SU-DHL-6 (cell line): ENCODE measurements around the gene LLGL2.

ENCODE experiments used
- H2AFZ ChIP-seq: fragments of 200-600 bp; sonication (generic); 2 replicates; pipeline ENCODE4 v1.6.1; 2014; ENCODE audit warnings: low read depth, mild to moderate bottlenecking, moderate library complexity, mixed read lengths, antibody characterized with exemption, low read length; ENCODE audit not compliant: severe bottlenecking
- H3F3A ChIP-seq: fragments of 200-600 bp; shearing (Covaris generic); 2 replicates; pipeline ENCODE4 v1.6.0; 2016; ENCODE audit warnings: antibody characterized with exemption, mild to moderate bottlenecking; ENCODE audit not compliant: insufficient read depth
- H3K27ac ChIP-seq: fragments of 200-600 bp; sonication (generic); 2 replicates; pipeline ENCODE4 v1.5.1; 2016; ENCODE audit warnings: low read depth, mild to moderate bottlenecking, low read length, moderate library complexity, mixed read lengths
- H3K27me3 ChIP-seq: fragments of 200-600 bp; sonication (generic), shearing (Covaris generic); 2 replicates; pipeline ENCODE4 v1.6.0; 2014; ENCODE audit warnings: mild to moderate bottlenecking, low read length
- H3K36me3 ChIP-seq: fragments of 200-600 bp; sonication (generic); 2 replicates; pipeline ENCODE4 v1.6.1; 2014; ENCODE audit warnings: mild to moderate bottlenecking, low read length, mixed read lengths
- H3K4me2 ChIP-seq: fragments of 300-600, 200-600 bp; shearing (Covaris generic), sonication (generic); 2 replicates; pipeline ENCODE4 v1.6.0; 2014; ENCODE audit warnings: low read length, low read depth, mild to moderate bottlenecking; ENCODE audit not compliant: poor library complexity, severe bottlenecking
- H3K4me3 ChIP-seq: fragments of 200-600 bp; sonication (generic); 2 replicates; pipeline ENCODE4 v1.5.1; 2014; ENCODE audit warnings: antibody characterized with exemption, low read length, mild to moderate bottlenecking, mixed read lengths; ENCODE audit not compliant: insufficient read depth, poor library complexity, severe bottlenecking
- H3K79me2 ChIP-seq: fragments of 200-600 bp; sonication (generic); 2 replicates; pipeline ENCODE4 v1.6.1; 2014; ENCODE audit warnings: mild to moderate bottlenecking, low read length, moderate library complexity; ENCODE audit not compliant: insufficient read depth
- H3K9ac ChIP-seq: fragments of 200-600 bp; sonication (generic); 2 replicates; pipeline ENCODE4 v1.7.0; 2014; ENCODE audit warnings: mild to moderate bottlenecking, low read length
- H3K9me2 ChIP-seq: fragments of 200-600 bp; sonication (generic); replicated peaks from 2 replicates; pipeline ENCODE4 v1.6.1; 2014; ENCODE audit warnings: low read length; ENCODE audit not compliant: insufficient read depth
- H3K9me3 ChIP-seq: fragments of 200-600 bp; sonication (generic); 2 replicates; pipeline ENCODE4 v1.6.1; 2014; ENCODE audit warnings: low read length, mixed read lengths; ENCODE audit not compliant: insufficient read depth
- H4K20me1 ChIP-seq: fragments of 200-600 bp; sonication (generic); 2 replicates; pipeline ENCODE4 v1.6.1; 2014; ENCODE audit warnings: low read depth, mild to moderate bottlenecking, antibody characterized with exemption, low read length, moderate library complexity, mixed read lengths
- EZH2phosphoT487 ChIP-seq: fragments of 200-600 bp; sonication (generic), shearing (Covaris generic); conservative IDR thresholded peaks from 2 replicates; pipeline ENCODE4 v1.6.1; 2018; ENCODE audit warnings: mild to moderate bottlenecking, antibody characterized with exemption, low read length, moderate library complexity, mixed read lengths
- TF ChIP-seq, protein P1 (sequence below): fragments of 200-600 bp; sonication (generic); IDR thresholded peaks from one replicate; pipeline ENCODE4 v1.5.1; 2017; ENCODE audit warnings: antibody characterized with exemption, mild to moderate bottlenecking, low read length, moderate library complexity; ENCODE audit not compliant: insufficient read depth, poor library complexity, severe bottlenecking

LLGL2 gene

GRCh38 chr17:75563063-75563758 is 37.7 kb downstream of the LLGL2 start:
- Histone ChIP-seq H3K9me2 (no peaks in the 10 kb centered on the region), H3K27ac (no peak overlapping the region), H3K36me3 (no peaks in the 10 kb centered on the region), H3K79me2 (no peaks in the 10 kb centered on the region), H3K4me3 (no peak overlapping the region), H3K9me3 (no peaks in the 10 kb centered on the region), H3F3A (no peaks in the 10 kb centered on the region), H3K9ac (no peak overlapping the region), H2AFZ (no peak overlapping the region), H3K27me3 (no peaks in the 10 kb centered on the region), H3K4me2 (no peak overlapping the region), H4K20me1 (no peaks in the 10 kb centered on the region)
- TF ChIP-seq EZH2phosphoT487: no peak
- TF ChIP-seq, protein P1, sequence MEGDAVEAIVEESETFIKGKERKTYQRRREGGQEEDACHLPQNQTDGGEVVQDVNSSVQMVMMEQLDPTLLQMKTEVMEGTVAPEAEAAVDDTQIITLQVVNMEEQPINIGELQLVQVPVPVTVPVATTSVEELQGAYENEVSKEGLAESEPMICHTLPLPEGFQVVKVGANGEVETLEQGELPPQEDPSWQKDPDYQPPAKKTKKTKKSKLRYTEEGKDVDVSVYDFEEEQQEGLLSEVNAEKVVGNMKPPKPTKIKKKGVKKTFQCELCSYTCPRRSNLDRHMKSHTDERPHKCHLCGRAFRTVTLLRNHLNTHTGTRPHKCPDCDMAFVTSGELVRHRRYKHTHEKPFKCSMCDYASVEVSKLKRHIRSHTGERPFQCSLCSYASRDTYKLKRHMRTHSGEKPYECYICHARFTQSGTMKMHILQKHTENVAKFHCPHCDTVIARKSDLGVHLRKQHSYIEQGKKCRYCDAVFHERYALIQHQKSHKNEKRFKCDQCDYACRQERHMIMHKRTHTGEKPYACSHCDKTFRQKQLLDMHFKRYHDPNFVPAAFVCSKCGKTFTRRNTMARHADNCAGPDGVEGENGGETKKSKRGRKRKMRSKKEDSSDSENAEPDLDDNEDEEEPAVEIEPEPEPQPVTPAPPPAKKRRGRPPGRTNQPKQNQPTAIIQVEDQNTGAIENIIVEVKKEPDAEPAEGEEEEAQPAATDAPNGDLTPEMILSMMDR: no peak

GRCh38 chr17:75564195-75564594 is 38.7 kb downstream of the LLGL2 start:
- Histone ChIP-seq H2AFZ (no peak overlapping the region), H3K27me3 (no peaks in the 10 kb centered on the region), H3K9me2 (no peaks in the 10 kb centered on the region), H3K27ac (no peak overlapping the region), H3K9me3 (no peaks in the 10 kb centered on the region), H3F3A (no peaks in the 10 kb centered on the region), H3K4me3 (no peak overlapping the region), H3K36me3 (no peaks in the 10 kb centered on the region), H3K79me2 (no peaks in the 10 kb centered on the region), H3K9ac (no peak overlapping the region), H3K4me2 (no peak overlapping the region), H4K20me1 (no peaks in the 10 kb centered on the region)
- TF ChIP-seq, protein P1: no peak
- no peak for TF ChIP-seq EZH2phosphoT487

DNA sequence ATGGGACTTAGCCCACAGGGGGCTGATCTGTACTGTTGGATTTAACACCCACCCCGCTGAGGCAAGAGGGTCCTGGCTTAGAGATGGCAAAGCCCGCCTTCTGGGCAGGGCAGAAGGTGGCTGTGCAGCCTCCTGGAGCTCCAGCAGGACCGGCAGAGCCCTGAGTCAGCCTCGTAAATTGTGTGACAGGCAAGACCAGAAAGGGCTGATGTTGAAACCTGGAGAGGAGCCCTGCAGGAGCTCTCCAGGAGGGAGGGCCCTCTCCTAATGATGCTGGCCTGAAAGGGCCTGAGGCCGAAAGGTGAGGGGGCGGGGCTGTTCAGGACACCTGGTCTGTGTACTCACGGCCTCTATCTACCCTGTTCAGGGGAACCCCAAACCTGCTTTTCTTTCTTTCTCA is 39.6 kb downstream of the LLGL2 start:
- Histone ChIP-seq H3K27ac (no peak overlapping the region), H4K20me1 (no peaks in the 10 kb centered on the region), H3F3A (no peaks in the 10 kb centered on the region), H3K36me3 (no peaks in the 10 kb centered on the region), H3K4me3 (no peak overlapping the region), H2AFZ (no peak overlapping the region), H3K27me3 (no peaks in the 10 kb centered on the region), H3K79me2 (no peaks in the 10 kb centered on the region), H3K9ac (no peak overlapping the region), H3K4me2 (no peak overlapping the region), H3K9me3 (no peaks in the 10 kb centered on the region), H3K9me2 (no peaks in the 10 kb centered on the region)
- TF ChIP-seq EZH2phosphoT487: no peak
- TF ChIP-seq, protein P1: no peak
